GM23338 (cell line): ENCODE results near the gene MCOLN2. TPM values are rescaled to one million over a fixed set of nuclear protein-coding genes. Genes with fewer than 3 reads are reported as not detected.

ENCODE experiments used
- ATAC-seq: fragments of 200-7000 bp; cut with Tn5 transposase; 3 replicates; pipeline ENCODE4 v1.9.1; 2020
- DNase-seq: peaks from one replicate; pipeline ENCODE4 v3.0.0-alpha.2; 2015; ENCODE audit warnings: low spot score
- H2AFZ ChIP-seq: fragments of 200-600 bp; sonication (generic); 2 replicates; pipeline ENCODE4 v1.8.0; 2016; ENCODE audit warnings: antibody characterized with exemption, mild to moderate bottlenecking, moderate library complexity
- H3F3A ChIP-seq: fragments of 200-600 bp; sonication (generic); replicated peaks from 2 replicates; pipeline ENCODE4 v1.8.0; 2017; ENCODE audit warnings: antibody characterized with exemption, mixed run types, low read depth
- H3K27ac ChIP-seq: fragments of 200-600 bp; sonication (generic); 2 replicates; pipeline ENCODE4 v1.6.1; 2016; ENCODE audit warnings: low read depth
- H3K27me3 ChIP-seq: fragments of 200-600 bp; sonication (generic); 2 replicates; pipeline ENCODE4 v1.8.0; 2016; ENCODE audit warnings: mild to moderate bottlenecking, mixed run types, moderate library complexity; ENCODE audit not compliant: insufficient read depth
- H3K36me3 ChIP-seq: fragments of 200-600 bp; sonication (generic); 2 replicates; pipeline ENCODE4 v1.8.0; 2016; ENCODE audit warnings: mild to moderate bottlenecking; ENCODE audit not compliant: insufficient read depth
- H3K4me1 ChIP-seq: fragments of 200-600 bp; sonication (generic); 2 replicates; pipeline ENCODE4 v1.8.0; 2016; ENCODE audit warnings: mild to moderate bottlenecking, moderate library complexity; ENCODE audit not compliant: insufficient read depth
- H3K4me2 ChIP-seq: fragments of 200-600 bp; sonication (generic); 2 replicates; pipeline ENCODE4 v1.7.1; 2017; ENCODE audit warnings: mixed run types
- H3K4me3 ChIP-seq: fragments of 200-600 bp; sonication (generic); 2 replicates; pipeline ENCODE4 v1.6.1; 2016; ENCODE audit warnings: mixed run types
- H3K79me2 ChIP-seq: fragments of 200-600 bp; sonication (generic); replicated peaks from 2 replicates; pipeline ENCODE4 v1.8.0; 2017; ENCODE audit warnings: mild to moderate bottlenecking; ENCODE audit not compliant: insufficient read depth
- H3K9me2 ChIP-seq: fragments of 200-600 bp; sonication (generic); 2 replicates; pipeline ENCODE4 v1.8.0; 2017; ENCODE audit not compliant: insufficient read depth
- H4K20me1 ChIP-seq: fragments of 200-600 bp; sonication (generic); replicated peaks from 2 replicates; pipeline ENCODE4 v1.8.0; 2017; ENCODE audit warnings: mild to moderate bottlenecking; ENCODE audit not compliant: insufficient read depth
- H3K27ac Mint-ChIP-seq: 2 replicates; pipeline ENCODE4 v1.8.0; 2020; ENCODE audit warnings: inconsistent platforms, mild to moderate bottlenecking, moderate library complexity, mixed read lengths
- H3K27me3 Mint-ChIP-seq: 3 replicates; pipeline ENCODE4 v1.8.0; 2022; ENCODE audit warnings: low read depth, mild to moderate bottlenecking, moderate library complexity, mixed read lengths, inconsistent platforms; ENCODE audit not compliant: insufficient read depth, poor library complexity
- H3K36me3 Mint-ChIP-seq: 3 replicates; pipeline ENCODE4 v1.8.0; 2021; ENCODE audit warnings: low read depth, mild to moderate bottlenecking, inconsistent platforms, moderate library complexity, mixed read lengths
- H3K4me1 Mint-ChIP-seq: 3 replicates; pipeline ENCODE4 v1.8.0; 2020; ENCODE audit warnings: mild to moderate bottlenecking, inconsistent platforms, mixed read lengths
- H3K4me3 Mint-ChIP-seq: 3 replicates; pipeline ENCODE4 v1.8.0; 2021; ENCODE audit warnings: moderate library complexity, mild to moderate bottlenecking, inconsistent platforms, mixed read lengths
- H3K9me3 Mint-ChIP-seq: 3 replicates; pipeline ENCODE4 v1.8.0; 2020; ENCODE audit warnings: moderate library complexity, mild to moderate bottlenecking, inconsistent platforms, mixed read lengths
- CREB1 ChIP-seq: fragments of 250-450 bp; sonication (Bioruptor Pico); IDR thresholded peaks from 2 replicates; pipeline ENCODE4 v1.5.0; 2020; ENCODE audit warnings: low read depth, mild to moderate bottlenecking, moderate library complexity
- EZH2 ChIP-seq: fragments of 200-600 bp; sonication (generic); IDR thresholded peaks from one replicate; pipeline ENCODE4 v1.8.0; 2017; ENCODE audit warnings: antibody characterized with exemption, mild to moderate bottlenecking, low read depth; ENCODE audit not compliant: unreplicated experiment
- EZH2phosphoT487 ChIP-seq: fragments of 200-600 bp; sonication (generic); IDR thresholded peaks from one replicate; pipeline ENCODE4 v1.8.1; 2018; ENCODE audit warnings: antibody characterized with exemption; ENCODE audit not compliant: unreplicated experiment
- JUNB ChIP-seq: IDR thresholded peaks from one replicate; pipeline ENCODE4 v1.6.1; 2016; ENCODE audit warnings: antibody characterized with exemption; ENCODE audit not compliant: unreplicated experiment
- NANOG ChIP-seq: IDR thresholded peaks from 2 replicates; pipeline ENCODE4 v1.6.1; 2016; ENCODE audit warnings: antibody characterized with exemption, borderline replicate concordance
- POLR2AphosphoS5 ChIP-seq: IDR thresholded peaks from 2 replicates; pipeline ENCODE4 v1.6.1; 2016; ENCODE audit warnings: antibody characterized with exemption, low read depth
- STAT1 ChIP-seq: IDR thresholded peaks from one replicate; pipeline ENCODE4 v1.6.1; 2016; ENCODE audit warnings: antibody characterized with exemption; ENCODE audit not compliant: unreplicated experiment
- ZNF114 ChIP-seq: fragments of 250-450 bp; sonication (Bioruptor Pico); IDR thresholded peaks from 2 replicates; pipeline ENCODE4 v1.5.0; 2020; ENCODE audit warnings: mild to moderate bottlenecking, moderate library complexity
- ZNF331 ChIP-seq: fragments of 250-450 bp; sonication (Bioruptor Pico); IDR thresholded peaks from 2 replicates; pipeline ENCODE4 v1.5.0; 2020; ENCODE audit warnings: low read depth, mild to moderate bottlenecking, moderate library complexity
- long read RNA-seq: library from polyadenylated mRNA; unstranded; transcript quantifications from one replicate; pipeline ENCODE4 v2.0.0, GENCODE V29; 2020; ENCODE audit not compliant: unreplicated experiment
- polyA plus RNA-seq: library from polyadenylated mRNA; unstranded; fragments of >200 nt; fragmentation: Nextera tagmentation; extraction: Ambion mirVana; gene quantifications from 2 replicates; pipeline ENCODE4 v1.2.1, GENCODE V29; 2016
- total RNA-seq: library from RNA; depleted of rRNA; stranded (reverse); fragments of >200 nt; shearing (Covaris generic); gene quantifications from 2 replicates; pipeline ENCODE4 v1.2.3, GENCODE V29; 2014; rRNA removed
- TF ChIP-seq, protein P1 (sequence below), 2 experiments: fragments of 200-600 bp in 1 of 2; sonication (generic) in 1 of 2; conservative IDR thresholded peaks; 2 replicates each; pipeline versions ENCODE4 v1.5.1 to v1.6.1; 2016 to 2017; ENCODE audit warnings: antibody characterized with exemption in 2 of 2, low read depth in 2 of 2, mild to moderate bottlenecking in 2 of 2, moderate library complexity in 1 of 2
- TF ChIP-seq, protein P2 (sequence below): IDR thresholded peaks from 2 replicates; pipeline ENCODE4 v1.6.1; 2016; ENCODE audit warnings: antibody characterized with exemption

MCOLN2 gene
- total RNA-seq (10.0 and 10.9 TPM in 2 replicates), polyA plus RNA-seq (2.2 and 2.7 TPM in 2 replicates)
- long read RNA-seq = 0 reads

DNA sequence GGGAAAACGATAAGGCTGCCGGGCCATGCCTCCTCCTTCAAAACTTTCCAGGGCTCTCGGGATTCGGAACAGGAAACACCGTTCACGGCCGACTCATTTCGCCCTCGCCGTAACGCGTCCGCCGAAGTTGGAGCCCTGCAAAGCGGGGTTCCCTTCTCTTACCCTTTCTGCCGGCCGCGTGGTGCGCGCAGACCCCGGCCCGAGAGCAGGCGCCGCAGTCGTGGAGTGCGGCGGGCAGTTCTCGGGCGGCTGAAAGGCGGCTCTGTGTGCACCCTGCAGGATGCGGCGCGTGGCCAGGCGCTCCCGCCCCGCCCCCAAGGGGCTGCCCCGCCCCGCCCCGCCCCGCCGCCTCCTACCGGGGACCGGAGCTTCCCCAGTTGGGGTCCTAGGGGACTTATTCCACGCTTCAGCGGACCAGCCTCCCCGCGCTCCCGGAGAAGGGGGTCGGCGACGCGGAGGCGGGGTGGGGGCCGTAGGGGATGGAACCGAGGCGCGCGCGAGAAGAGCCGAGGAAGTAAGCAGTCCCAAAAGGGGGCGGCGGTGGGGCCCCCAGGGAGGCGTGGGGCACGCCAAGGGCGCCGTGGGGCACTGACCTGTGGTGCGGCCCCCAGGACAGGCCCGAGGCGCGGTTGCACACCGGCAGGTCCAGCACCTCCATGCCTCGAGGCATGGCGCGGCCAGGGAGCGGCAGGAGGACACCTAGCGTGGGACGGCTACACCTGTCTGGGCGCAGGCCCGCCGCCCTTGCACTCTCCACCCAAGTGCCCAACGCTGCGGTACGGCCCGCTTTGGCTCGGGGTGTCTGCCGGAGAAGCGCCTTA lies at the start of gene MCOLN2:
TSS of gene MCOLN2 (minus strand) at position 268 of the 821 bp plus-strand sequence. CDS start at position 27, 241 bp downstream.
- H2AFZ ChIP-seq = peak within 1 kb of the TSS; percentile 100
- H3K4me2 ChIP-seq = peak within 1 kb of the TSS; percentile 99
- H3K79me2 ChIP-seq = no peaks in the 10 kb centered on the region
- TF ChIP-seq CREB1 (CRISPR knock-in tag) (0 out of 2 replicates have a peak, but pooled peaks have one; percentile 10), EZH2phosphoT487 (peak; percentile 31), EZH2 (no peak), POLR2AphosphoS5 (peak; percentile 52), NANOG (no peak)
- H3K36me3 Mint-ChIP-seq = no peaks in the 10 kb centered on the region
- no peak within 1 kb of the TSS for H3K27ac ChIP-seq
- 0 out of 2 replicates have a peak, but pooled peaks cover 10% of the 10 kb centered on the region for H3F3A ChIP-seq
- no peak within 1 kb of the TSS for H3K27ac Mint-ChIP-seq
- ATAC-seq = peak; percentile 90
- peak within 1 kb of the TSS; percentile 70 for H3K4me3 ChIP-seq
- H4K20me1 ChIP-seq = peaks cover 3% of the 10 kb centered on the region; the same call in 1 of the 2 replicates
- H3K27me3 ChIP-seq = peaks cover 80% of the 10 kb centered on the region
- H3K4me1 ChIP-seq = peaks cover 11% of the 10 kb centered on the region
- peak; percentile 79 for DNase-seq
- H3K9me2 ChIP-seq = no peaks in the 10 kb centered on the region
- no peaks in the 10 kb centered on the region for H3K36me3 ChIP-seq
- H3K4me1 Mint-ChIP-seq = peaks cover 10% of the 10 kb centered on the region; the same call in 2 of the 3 replicates
- no peaks in the 10 kb centered on the region; the same call in 2 of the 3 replicates for H3K9me3 Mint-ChIP-seq
- peaks cover 43% of the 10 kb centered on the region for H3K27me3 Mint-ChIP-seq
- peak within 1 kb of the TSS; percentile 78 for H3K4me3 Mint-ChIP-seq

DNA sequence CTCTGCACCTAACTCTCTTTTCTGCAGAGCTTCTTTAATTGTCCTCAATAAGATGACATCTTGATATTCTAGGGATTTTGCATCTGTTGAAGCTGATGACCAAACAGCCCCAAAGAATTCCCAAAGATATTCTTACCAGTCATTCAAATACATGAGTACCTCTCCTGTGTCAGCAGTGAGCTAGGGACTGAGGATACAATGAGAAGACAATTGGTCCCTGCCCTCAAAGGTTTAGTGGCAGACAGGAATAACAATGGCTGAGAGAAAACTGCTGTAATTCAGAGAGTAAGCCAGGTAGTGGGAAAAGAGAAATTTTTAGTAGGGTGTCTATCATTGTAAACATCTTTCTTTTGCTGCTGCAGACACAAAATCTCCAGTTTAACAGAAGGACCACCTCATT lies 45.5 kb upstream of the MCOLN2 start:
- Histone ChIP-seq H3K36me3 (no peaks in the 10 kb centered on the region), H3K79me2 (no peaks in the 10 kb centered on the region), H3K27ac (no peak overlapping the region), H3K9me2 (no peaks in the 10 kb centered on the region), H2AFZ (no peak overlapping the region), H3K4me1 (peaks cover 6% of the 10 kb centered on the region), H3F3A (no peaks in the 10 kb centered on the region), H3K27me3 (peaks cover 32% of the 10 kb centered on the region), H3K4me2 (no peak overlapping the region), H3K4me3 (no peak overlapping the region), H4K20me1 (no peaks in the 10 kb centered on the region)
- no peaks in the 10 kb centered on the region for H3K9me3 Mint-ChIP-seq
- H3K27ac Mint-ChIP-seq = no peak overlapping the region
- no peaks in the 10 kb centered on the region for H3K36me3 Mint-ChIP-seq
- no peak overlapping the region for H3K4me3 Mint-ChIP-seq
- peaks cover 15% of the 10 kb centered on the region for H3K4me1 Mint-ChIP-seq
- H3K27me3 Mint-ChIP-seq = peaks cover 20% of the 10 kb centered on the region
- DNase-seq = peak; percentile 45
- ATAC-seq = peak; percentile 82
- TF ChIP-seq, protein P1, sequence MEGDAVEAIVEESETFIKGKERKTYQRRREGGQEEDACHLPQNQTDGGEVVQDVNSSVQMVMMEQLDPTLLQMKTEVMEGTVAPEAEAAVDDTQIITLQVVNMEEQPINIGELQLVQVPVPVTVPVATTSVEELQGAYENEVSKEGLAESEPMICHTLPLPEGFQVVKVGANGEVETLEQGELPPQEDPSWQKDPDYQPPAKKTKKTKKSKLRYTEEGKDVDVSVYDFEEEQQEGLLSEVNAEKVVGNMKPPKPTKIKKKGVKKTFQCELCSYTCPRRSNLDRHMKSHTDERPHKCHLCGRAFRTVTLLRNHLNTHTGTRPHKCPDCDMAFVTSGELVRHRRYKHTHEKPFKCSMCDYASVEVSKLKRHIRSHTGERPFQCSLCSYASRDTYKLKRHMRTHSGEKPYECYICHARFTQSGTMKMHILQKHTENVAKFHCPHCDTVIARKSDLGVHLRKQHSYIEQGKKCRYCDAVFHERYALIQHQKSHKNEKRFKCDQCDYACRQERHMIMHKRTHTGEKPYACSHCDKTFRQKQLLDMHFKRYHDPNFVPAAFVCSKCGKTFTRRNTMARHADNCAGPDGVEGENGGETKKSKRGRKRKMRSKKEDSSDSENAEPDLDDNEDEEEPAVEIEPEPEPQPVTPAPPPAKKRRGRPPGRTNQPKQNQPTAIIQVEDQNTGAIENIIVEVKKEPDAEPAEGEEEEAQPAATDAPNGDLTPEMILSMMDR (conservative IDR thresholded peaks at IDR 0.05; ENCODE audit: low read depth in 2 of 2) = no peak
- no peak for TF ChIP-seq POLR2AphosphoS5
- TF ChIP-seq STAT1 = no peak
- no peak for TF ChIP-seq ZNF331 (CRISPR knock-in tag)
- no peak for TF ChIP-seq CREB1 (CRISPR knock-in tag)
- no peak for TF ChIP-seq ZNF114 (CRISPR knock-in tag)
- TF ChIP-seq, protein P2, sequence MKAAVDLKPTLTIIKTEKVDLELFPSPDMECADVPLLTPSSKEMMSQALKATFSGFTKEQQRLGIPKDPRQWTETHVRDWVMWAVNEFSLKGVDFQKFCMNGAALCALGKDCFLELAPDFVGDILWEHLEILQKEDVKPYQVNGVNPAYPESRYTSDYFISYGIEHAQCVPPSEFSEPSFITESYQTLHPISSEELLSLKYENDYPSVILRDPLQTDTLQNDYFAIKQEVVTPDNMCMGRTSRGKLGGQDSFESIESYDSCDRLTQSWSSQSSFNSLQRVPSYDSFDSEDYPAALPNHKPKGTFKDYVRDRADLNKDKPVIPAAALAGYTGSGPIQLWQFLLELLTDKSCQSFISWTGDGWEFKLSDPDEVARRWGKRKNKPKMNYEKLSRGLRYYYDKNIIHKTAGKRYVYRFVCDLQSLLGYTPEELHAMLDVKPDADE = no peak
- TF ChIP-seq NANOG = no peak
- TF ChIP-seq JUNB = no peak
- no peak for TF ChIP-seq EZH2
- TF ChIP-seq EZH2phosphoT487 = no peak
